ENCODE data around the gene EFNB2.

EFNB2 gene

GRCh38 chr13:106513025-106513983 lies 22.2 kb downstream of the EFNB2 start:
- TF ChIP-seq SIN3A (IDR thresholded peaks at IDR 0.05; ENCODE audit: borderline replicate concordance, insufficient read depth, low read length) (no peak), TAF1 (IDR thresholded peaks at IDR 0.05; ENCODE audit: borderline replicate concordance, insufficient read depth, low read length) (no peak), POLR2AphosphoS5 (IDR thresholded peaks at IDR 0.05; ENCODE audit: low read depth, low read length) (no peak), FOXP2 (optimal IDR thresholded peaks at IDR 0.05; ENCODE audit: borderline replicate concordance, extremely low read depth, extremely low read length, insufficient read depth) (no peak)
- TF ChIP-seq, protein P1, sequence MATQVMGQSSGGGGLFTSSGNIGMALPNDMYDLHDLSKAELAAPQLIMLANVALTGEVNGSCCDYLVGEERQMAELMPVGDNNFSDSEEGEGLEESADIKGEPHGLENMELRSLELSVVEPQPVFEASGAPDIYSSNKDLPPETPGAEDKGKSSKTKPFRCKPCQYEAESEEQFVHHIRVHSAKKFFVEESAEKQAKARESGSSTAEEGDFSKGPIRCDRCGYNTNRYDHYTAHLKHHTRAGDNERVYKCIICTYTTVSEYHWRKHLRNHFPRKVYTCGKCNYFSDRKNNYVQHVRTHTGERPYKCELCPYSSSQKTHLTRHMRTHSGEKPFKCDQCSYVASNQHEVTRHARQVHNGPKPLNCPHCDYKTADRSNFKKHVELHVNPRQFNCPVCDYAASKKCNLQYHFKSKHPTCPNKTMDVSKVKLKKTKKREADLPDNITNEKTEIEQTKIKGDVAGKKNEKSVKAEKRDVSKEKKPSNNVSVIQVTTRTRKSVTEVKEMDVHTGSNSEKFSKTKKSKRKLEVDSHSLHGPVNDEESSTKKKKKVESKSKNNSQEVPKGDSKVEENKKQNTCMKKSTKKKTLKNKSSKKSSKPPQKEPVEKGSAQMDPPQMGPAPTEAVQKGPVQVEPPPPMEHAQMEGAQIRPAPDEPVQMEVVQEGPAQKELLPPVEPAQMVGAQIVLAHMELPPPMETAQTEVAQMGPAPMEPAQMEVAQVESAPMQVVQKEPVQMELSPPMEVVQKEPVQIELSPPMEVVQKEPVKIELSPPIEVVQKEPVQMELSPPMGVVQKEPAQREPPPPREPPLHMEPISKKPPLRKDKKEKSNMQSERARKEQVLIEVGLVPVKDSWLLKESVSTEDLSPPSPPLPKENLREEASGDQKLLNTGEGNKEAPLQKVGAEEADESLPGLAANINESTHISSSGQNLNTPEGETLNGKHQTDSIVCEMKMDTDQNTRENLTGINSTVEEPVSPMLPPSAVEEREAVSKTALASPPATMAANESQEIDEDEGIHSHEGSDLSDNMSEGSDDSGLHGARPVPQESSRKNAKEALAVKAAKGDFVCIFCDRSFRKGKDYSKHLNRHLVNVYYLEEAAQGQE (IDR thresholded peaks at IDR 0.05; ENCODE audit: insufficient read depth in 1 of 2, low read depth in 2 of 2, low read length in 2 of 2): no peak

DNA sequence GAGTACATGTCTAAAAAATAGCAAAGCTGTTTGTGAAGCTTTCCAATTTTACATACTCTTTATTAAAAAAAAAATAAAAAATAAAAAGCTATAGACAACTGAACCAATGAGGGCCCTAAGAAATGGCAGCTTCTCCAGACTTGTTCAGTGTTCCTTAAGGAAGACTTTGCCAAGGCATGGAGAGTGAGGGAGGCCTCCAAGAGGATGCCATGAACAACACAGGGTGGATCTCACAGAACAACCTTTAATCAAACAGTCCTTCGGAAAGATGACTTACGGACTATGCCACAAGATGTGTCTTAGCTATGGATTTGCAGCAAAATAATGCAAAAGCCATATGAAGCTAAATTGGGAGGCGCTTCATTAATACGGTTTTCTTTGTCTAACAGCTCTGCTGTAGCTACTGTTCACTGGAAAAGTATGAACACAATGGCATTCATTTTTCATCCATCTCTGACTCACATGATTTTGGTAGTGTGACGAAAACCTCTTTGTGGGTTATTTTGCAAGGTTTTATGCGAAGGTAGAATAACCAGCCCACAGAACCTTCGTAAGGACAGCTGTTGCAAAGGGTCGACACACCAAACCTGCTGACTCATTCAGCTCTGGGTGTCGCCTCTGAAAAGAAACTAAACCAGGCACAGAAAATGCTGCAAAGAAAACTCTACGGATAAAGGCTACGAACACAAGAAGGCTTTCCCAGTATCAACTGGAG lies 27.7 kb downstream of the EFNB2 start:
- TF ChIP-seq POLR2AphosphoS5 (IDR thresholded peaks at IDR 0.05; ENCODE audit: low read depth, low read length) (no peak), SIN3A (IDR thresholded peaks at IDR 0.05; ENCODE audit: borderline replicate concordance, insufficient read depth, low read length) (no peak), TAF1 (IDR thresholded peaks at IDR 0.05; ENCODE audit: borderline replicate concordance, insufficient read depth, low read length) (no peak), FOXP2 (optimal IDR thresholded peaks at IDR 0.05; ENCODE audit: borderline replicate concordance, extremely low read depth, extremely low read length, insufficient read depth) (no peak)
- TF ChIP-seq, protein P1 (IDR thresholded peaks at IDR 0.05; ENCODE audit: insufficient read depth in 1 of 2, low read depth in 2 of 2, low read length in 2 of 2): no peak

DNA sequence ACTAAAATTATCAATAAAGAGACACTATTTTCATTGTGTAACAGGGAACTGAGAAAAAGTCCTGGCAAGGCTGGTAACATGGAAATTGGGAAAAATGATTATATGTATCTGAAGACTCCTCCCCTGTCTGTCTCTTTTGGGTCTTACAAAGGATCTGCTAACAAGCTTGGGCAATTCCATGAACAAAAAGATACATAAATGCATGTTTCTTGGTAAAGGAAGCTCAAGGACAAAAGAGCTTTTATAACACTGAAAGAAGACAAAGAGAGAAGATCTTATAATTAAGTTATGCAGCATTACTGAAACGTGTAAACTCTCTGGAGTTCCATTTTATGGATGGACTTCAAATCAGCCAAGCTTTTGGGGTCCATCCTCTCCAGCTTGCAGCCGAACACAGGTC lies 29.2 kb downstream of the EFNB2 start:
- TF ChIP-seq TAF1 (IDR thresholded peaks at IDR 0.05; ENCODE audit: borderline replicate concordance, insufficient read depth, low read length): no peak
- no peak for TF ChIP-seq POLR2AphosphoS5 (IDR thresholded peaks at IDR 0.05; ENCODE audit: low read depth, low read length)
- TF ChIP-seq SIN3A (IDR thresholded peaks at IDR 0.05; ENCODE audit: borderline replicate concordance, insufficient read depth, low read length): no peak
- TF ChIP-seq FOXP2 (optimal IDR thresholded peaks at IDR 0.05; ENCODE audit: borderline replicate concordance, extremely low read depth, extremely low read length, insufficient read depth): no peak
- TF ChIP-seq, protein P1 (IDR thresholded peaks at IDR 0.05; ENCODE audit: insufficient read depth in 1 of 2, low read depth in 2 of 2, low read length in 2 of 2): no peak

GRCh38 chr13:106505732-106506131 lies 29.7 kb downstream of the EFNB2 start:
- TF ChIP-seq SIN3A (IDR thresholded peaks at IDR 0.05; ENCODE audit: borderline replicate concordance, insufficient read depth, low read length) (no peak), FOXP2 (optimal IDR thresholded peaks at IDR 0.05; ENCODE audit: borderline replicate concordance, extremely low read depth, extremely low read length, insufficient read depth) (no peak), POLR2AphosphoS5 (IDR thresholded peaks at IDR 0.05; ENCODE audit: low read depth, low read length) (no peak), TAF1 (IDR thresholded peaks at IDR 0.05; ENCODE audit: borderline replicate concordance, insufficient read depth, low read length) (no peak)
- TF ChIP-seq, protein P1 (IDR thresholded peaks at IDR 0.05; ENCODE audit: insufficient read depth in 1 of 2, low read depth in 2 of 2, low read length in 2 of 2): no peak

Data from PFSK-1 (cell line).